H9 (cell line): ENCODE results near the gene KLHL7. TPM values are rescaled to one million over a fixed set of nuclear protein-coding genes. Genes with fewer than 3 reads are reported as not detected.

Experiments
- DNase-seq: peaks from one replicate; pipeline ENCODE4 v3.0.0-alpha.2; 2017
- H2AFZ ChIP-seq: one replicate; pipeline ENCODE4 v1.6.1; 2013; ENCODE audit warnings: mild to moderate bottlenecking, low read length, control low read depth, moderate library complexity
- H2AK5ac ChIP-seq: 2 replicates; pipeline ENCODE4 v1.6.1; 2013; ENCODE audit warnings: low read length, control low read depth, mixed read lengths; ENCODE audit not compliant: insufficient read length
- H2BK120ac ChIP-seq: one replicate; pipeline ENCODE4 v1.6.1; 2013; ENCODE audit warnings: low read depth, mild to moderate bottlenecking, low read length, control low read depth, inconsistent platforms; ENCODE audit not compliant: poor library complexity, severe bottlenecking
- H2BK12ac ChIP-seq: 2 replicates; pipeline ENCODE4 v1.6.1; 2013; ENCODE audit warnings: low read length, control low read depth, mixed read lengths, low read depth; ENCODE audit not compliant: insufficient read length
- H2BK15ac ChIP-seq: 2 replicates; pipeline ENCODE4 v1.6.1; 2013; ENCODE audit warnings: low read depth, low read length, control low read depth
- H2BK20ac ChIP-seq: one replicate; pipeline ENCODE4 v1.6.1; 2013; ENCODE audit warnings: low read depth, mild to moderate bottlenecking, low read length, control low read depth, inconsistent platforms; ENCODE audit not compliant: poor library complexity, severe bottlenecking
- H2BK5ac ChIP-seq: 2 replicates; pipeline ENCODE4 v1.6.1; 2013; ENCODE audit warnings: low read length, control low read depth, mixed read lengths; ENCODE audit not compliant: insufficient read length
- H3K14ac ChIP-seq: 2 replicates; pipeline ENCODE4 v1.6.1; 2013; ENCODE audit warnings: low read length, control low read depth; ENCODE audit not compliant: insufficient read depth
- H3K18ac ChIP-seq: 2 replicates; pipeline ENCODE4 v1.6.1; 2013; ENCODE audit warnings: low read depth, mild to moderate bottlenecking, mixed read lengths, low read length, control low read depth; ENCODE audit not compliant: insufficient read length
- H3K23ac ChIP-seq: 2 replicates; pipeline ENCODE4 v1.6.1; 2013; ENCODE audit warnings: low read length, control low read depth, mixed read lengths, low read depth; ENCODE audit not compliant: insufficient read length
- H3K23me2 ChIP-seq: 2 replicates; pipeline ENCODE4 v1.6.1; 2013; ENCODE audit warnings: low read depth, mild to moderate bottlenecking, mixed read lengths, low read length, control low read depth; ENCODE audit not compliant: insufficient read length, poor library complexity, severe bottlenecking
- H3K27ac ChIP-seq: 2 replicates; pipeline ENCODE4 v1.5.1; 2013; ENCODE audit warnings: low read length, control low read depth, mixed read lengths, low read depth; ENCODE audit not compliant: insufficient read length
- H3K27me3 ChIP-seq: 2 replicates; pipeline ENCODE4 v1.6.1; 2013; ENCODE audit warnings: low read length, control low read depth, inconsistent platforms; ENCODE audit not compliant: insufficient read depth
- H3K4ac ChIP-seq: 2 replicates; pipeline ENCODE4 v1.6.1; 2013; ENCODE audit warnings: low read depth, mild to moderate bottlenecking, control low read depth, inconsistent platforms, low read length, moderate library complexity
- H3K4me1 ChIP-seq: 2 replicates; pipeline ENCODE4 v1.6.1; 2013; ENCODE audit warnings: low read length, control low read depth, inconsistent platforms; ENCODE audit not compliant: insufficient read depth
- H3K4me2 ChIP-seq: 2 replicates; pipeline ENCODE4 v1.6.1; 2013; ENCODE audit warnings: low read length, control low read depth, mixed read lengths; ENCODE audit not compliant: insufficient read length, insufficient read depth
- H3K56ac ChIP-seq: 2 replicates; pipeline ENCODE4 v1.6.1; 2013; ENCODE audit warnings: low read depth, mild to moderate bottlenecking, mixed read lengths, low read length, control low read depth; ENCODE audit not compliant: insufficient read length
- H3K79me1 ChIP-seq: 2 replicates; pipeline ENCODE4 v1.6.1; 2013; ENCODE audit warnings: low read depth, mild to moderate bottlenecking, moderate library complexity, low read length, control low read depth, inconsistent platforms; ENCODE audit not compliant: insufficient read depth, poor library complexity, severe bottlenecking
- H3K79me2 ChIP-seq: 2 replicates; pipeline ENCODE4 v1.6.1; 2013; ENCODE audit warnings: low read length, control low read depth, inconsistent platforms; ENCODE audit not compliant: insufficient read depth
- H3K9ac ChIP-seq: 2 replicates; pipeline ENCODE4 v1.6.1; 2013; ENCODE audit warnings: low read length, control low read depth, mixed read lengths; ENCODE audit not compliant: insufficient read length; ENCODE audit errors: extremely low read depth
- H3K9me3 ChIP-seq: one replicate; pipeline ENCODE4 v1.6.1; 2013; ENCODE audit warnings: low read depth, low read length, inconsistent platforms; ENCODE audit not compliant: control insufficient read depth
- H3T11ph ChIP-seq: one replicate; pipeline ENCODE4 v1.6.1; 2013; ENCODE audit warnings: mild to moderate bottlenecking, low read length, control low read depth, inconsistent platforms
- H4K20me1 ChIP-seq: one replicate; pipeline ENCODE4 v1.6.1; 2013; ENCODE audit not compliant: control insufficient read depth, insufficient read length, insufficient read depth
- H4K5ac ChIP-seq: 2 replicates; pipeline ENCODE4 v1.6.1; 2013; ENCODE audit warnings: low read depth, mild to moderate bottlenecking, mixed read lengths, low read length, control low read depth; ENCODE audit not compliant: insufficient read length
- H4K8ac ChIP-seq: replicated peaks from 2 replicates; pipeline ENCODE4 v1.6.1; 2013; ENCODE audit warnings: low read length, control low read depth, mixed read lengths, low read depth; ENCODE audit not compliant: insufficient read length
- H4K91ac ChIP-seq: 2 replicates; pipeline ENCODE4 v1.6.1; 2013; ENCODE audit warnings: low read depth, mild to moderate bottlenecking, moderate library complexity, mixed read lengths, low read length, control low read depth; ENCODE audit not compliant: insufficient read length
- H3K27ac Mint-ChIP-seq, 3 experiments: 2 replicates in 2 of 3; 3 replicates in 1 of 3; pipeline ENCODE4 v1.8.0; 2020 to 2021; ENCODE audit warnings: mixed read lengths in 3 of 3, mild to moderate bottlenecking in 1 of 3, moderate library complexity in 1 of 3
- H3K27me3 Mint-ChIP-seq: 2 replicates; pipeline ENCODE4 v1.8.0; 2021; ENCODE audit warnings: low read depth, mild to moderate bottlenecking, moderate library complexity, mixed read lengths
- H3K36me3 Mint-ChIP-seq, 3 experiments: 2 replicates in 2 of 3; 3 replicates in 1 of 3; pipeline ENCODE4 v1.8.0; 2020 to 2021; ENCODE audit warnings: low read depth in 3 of 3, mixed read lengths in 3 of 3; ENCODE audit not compliant: insufficient read depth in 1 of 3
- H3K4me1 Mint-ChIP-seq, 2 experiments: 2 replicates each; pipeline ENCODE4 v1.8.0; 2020; ENCODE audit warnings: mixed read lengths in 2 of 2
- H3K4me3 Mint-ChIP-seq, 2 experiments: 2 replicates in 1 of 2; 3 replicates in 1 of 2; pipeline ENCODE4 v1.8.0; 2020 to 2021; ENCODE audit warnings: mild to moderate bottlenecking in 2 of 2, mixed read lengths in 2 of 2, moderate library complexity in 1 of 2
- H3K9me3 Mint-ChIP-seq, 2 experiments: 2 replicates in 1 of 2; 3 replicates in 1 of 2; pipeline ENCODE4 v1.8.0; 2020; ENCODE audit warnings: mild to moderate bottlenecking in 2 of 2, mixed read lengths in 2 of 2, moderate library complexity in 1 of 2
- CTCF ChIP-seq: fragments of 200-600 bp; sonication (generic); conservative IDR thresholded peaks from 3 replicates; pipeline ENCODE4 v1.8.0; 2021; ENCODE audit warnings: antibody characterized with exemption, mild to moderate bottlenecking
- total RNA-seq: library from RNA; stranded (reverse); gene quantifications from 2 replicates; pipeline ENCODE4 v1.2.1, GENCODE V29; 2021

The KLHL7 gene
- total RNA-seq, 1 experiment from 2014 or later: 56.7 TPM

- Histone ChIP-seq H3K4ac (no peak overlapping the region), H3K27me3 (no peaks in the 10 kb centered on the region), H2BK5ac (no peak overlapping the region), H2BK12ac (no peak overlapping the region), H3T11ph (no peak overlapping the region), H2BK120ac (no peak overlapping the region), H3K56ac (no peak overlapping the region), H2AFZ (no peak overlapping the region), H3K79me1 (no peaks in the 10 kb centered on the region), H3K79me2 (no peaks in the 10 kb centered on the region), H4K20me1 (no peaks in the 10 kb centered on the region), H3K9ac (no peak overlapping the region), H3K23me2 (no peaks in the 10 kb centered on the region), H4K5ac (no peak overlapping the region), H2AK5ac (no peak overlapping the region), H3K4me1 (no peaks in the 10 kb centered on the region), H4K91ac (no peak overlapping the region), H2BK15ac (no peak overlapping the region), H2BK20ac (no peak overlapping the region), H3K27ac (no peak overlapping the region), H3K9me3 (no peaks in the 10 kb centered on the region), H4K8ac (no peak overlapping the region), H3K23ac (no peak overlapping the region), H3K4me2 (no peak overlapping the region), H3K14ac (no peak overlapping the region), H3K18ac (no peak overlapping the region)
- peak overlapping the region in 1 of 3 experiments; percentile 11; a peak in 1 of 7 replicates for H3K27ac Mint-ChIP-seq
- no peaks in the 10 kb centered on the region for H3K27me3 Mint-ChIP-seq
- H3K9me3 Mint-ChIP-seq: no peaks in the 10 kb centered on the region
- H3K36me3 Mint-ChIP-seq: no peaks in the 10 kb centered on the region
- no peak overlapping the region for H3K4me3 Mint-ChIP-seq
- TF ChIP-seq CTCF: 0 out of 3 replicates have a peak, but pooled peaks have one; percentile 23
- H3K4me1 Mint-ChIP-seq: peaks cover 24 to 27% of the 10 kb centered on the region in 2 experiments
- no peak for DNase-seq
These were observed 33.5 kb upstream of the KLHL7 start for GRCh38 chr7:23072048-23072447.
